IPS-18a (cell line): Measurements from ENCODE around the gene DNAJB14.

ENCODE experiments used
- H3K27ac ChIP-seq: one replicate; pipeline ENCODE4 v1.5.1; 2013; ENCODE audit warnings: low read length
- H3K27me3 ChIP-seq: one replicate; pipeline ENCODE4 v1.6.1; 2013; ENCODE audit warnings: mild to moderate bottlenecking, low read length; ENCODE audit not compliant: control insufficient read depth, insufficient read depth
- H3K36me3 ChIP-seq: one replicate; pipeline ENCODE4 v1.6.1; 2013; ENCODE audit warnings: low read depth, low read length; ENCODE audit not compliant: control insufficient read depth
- H3K4me1 ChIP-seq: one replicate; pipeline ENCODE4 v1.6.1; 2013; ENCODE audit warnings: low read depth, low read length; ENCODE audit not compliant: control insufficient read depth
- H3K4me3 ChIP-seq: one replicate; pipeline ENCODE4 v1.5.1; 2013; ENCODE audit warnings: low read length
- H3K9ac ChIP-seq: one replicate; pipeline ENCODE4 v1.6.1; 2013; ENCODE audit warnings: mild to moderate bottlenecking, low read length, moderate library complexity
- H3K9me3 ChIP-seq: one replicate; pipeline ENCODE4 v1.6.1; 2013; ENCODE audit warnings: low read depth, low read length; ENCODE audit not compliant: control insufficient read depth

Gene DNAJB14

DNA sequence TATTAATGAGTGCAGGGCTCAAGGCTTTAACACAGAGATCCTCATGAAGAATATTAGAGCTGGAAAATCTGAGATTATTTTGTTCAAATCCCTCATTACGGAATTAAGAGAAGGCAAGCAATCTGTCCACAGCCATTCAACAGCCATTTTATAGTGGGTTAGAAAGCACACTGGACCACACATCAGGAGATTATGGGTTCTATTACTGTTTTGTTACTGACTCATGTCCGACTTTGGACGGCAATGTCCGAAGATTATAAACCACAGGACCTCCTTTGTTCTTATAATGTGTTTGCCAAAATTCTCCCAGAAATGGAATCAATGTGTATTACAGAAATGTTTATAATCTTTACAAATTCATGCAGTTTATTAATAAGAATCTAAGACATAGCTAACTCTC is 60.3 kb downstream of the DNAJB14 start:
- no peak overlapping the region for H3K9ac ChIP-seq
- H3K36me3 ChIP-seq: peaks cover 8% of the 10 kb centered on the region
- H3K27me3 ChIP-seq: no peaks in the 10 kb centered on the region
- H3K27ac ChIP-seq: no peak overlapping the region
- no peaks in the 10 kb centered on the region for H3K9me3 ChIP-seq
- no peaks in the 10 kb centered on the region for H3K4me1 ChIP-seq
- H3K4me3 ChIP-seq: no peak overlapping the region

DNA sequence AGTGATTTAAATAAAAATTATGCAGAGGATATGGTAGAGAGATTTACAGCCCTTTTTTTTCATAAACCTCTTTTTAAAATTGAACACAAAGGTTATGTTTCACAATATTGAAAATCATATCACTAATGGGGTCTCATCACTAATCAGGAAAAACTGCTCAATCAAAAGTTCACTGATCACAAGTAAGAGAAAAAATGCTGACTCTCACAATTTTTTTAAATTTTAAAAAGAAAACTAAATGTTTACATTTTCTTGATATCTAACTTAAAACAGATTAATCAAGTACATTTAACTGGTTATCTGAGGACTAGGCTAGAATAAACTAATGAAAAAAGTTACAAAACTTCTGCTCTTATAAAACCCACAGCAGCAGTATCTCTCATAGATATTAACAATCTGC is 60.7 kb downstream of the DNAJB14 start:
- Histone ChIP-seq H3K4me3 (no peak overlapping the region), H3K27me3 (no peaks in the 10 kb centered on the region), H3K9me3 (no peaks in the 10 kb centered on the region), H3K4me1 (no peaks in the 10 kb centered on the region), H3K36me3 (peaks cover 10% of the 10 kb centered on the region), H3K9ac (no peak overlapping the region), H3K27ac (no peak overlapping the region)

DNA sequence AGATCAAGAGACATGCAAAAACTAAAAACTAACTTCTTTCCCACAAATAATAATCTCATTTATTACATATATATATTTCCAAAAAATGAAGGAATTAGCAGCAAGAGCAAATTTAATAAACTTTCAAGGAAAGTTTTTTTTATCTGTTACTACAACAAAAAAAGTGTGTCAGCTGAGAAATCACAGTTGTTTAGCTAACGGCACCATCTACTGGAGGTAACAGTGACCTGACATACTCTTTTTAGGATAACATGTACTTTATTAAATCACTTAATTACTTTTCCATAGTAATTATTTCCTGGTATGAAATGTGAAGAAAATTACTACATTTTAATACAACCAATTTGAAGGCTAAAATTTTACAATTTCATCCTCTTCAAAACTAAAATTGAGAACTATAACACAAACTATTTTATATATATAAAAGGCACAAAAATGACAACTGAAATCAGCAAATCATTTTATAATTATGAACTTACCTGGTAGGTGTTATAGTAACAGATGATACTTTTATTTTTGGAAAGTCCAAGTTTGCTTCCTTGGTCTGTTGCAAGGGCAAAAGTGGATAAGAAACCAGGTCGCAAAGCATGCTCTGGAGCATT is 61.3 kb downstream of the DNAJB14 start:
- Histone ChIP-seq H3K27me3 (no peaks in the 10 kb centered on the region), H3K36me3 (peaks cover 15% of the 10 kb centered on the region), H3K9ac (no peak overlapping the region), H3K4me1 (no peaks in the 10 kb centered on the region), H3K4me3 (no peak overlapping the region), H3K27ac (no peak overlapping the region), H3K9me3 (no peaks in the 10 kb centered on the region)

DNA sequence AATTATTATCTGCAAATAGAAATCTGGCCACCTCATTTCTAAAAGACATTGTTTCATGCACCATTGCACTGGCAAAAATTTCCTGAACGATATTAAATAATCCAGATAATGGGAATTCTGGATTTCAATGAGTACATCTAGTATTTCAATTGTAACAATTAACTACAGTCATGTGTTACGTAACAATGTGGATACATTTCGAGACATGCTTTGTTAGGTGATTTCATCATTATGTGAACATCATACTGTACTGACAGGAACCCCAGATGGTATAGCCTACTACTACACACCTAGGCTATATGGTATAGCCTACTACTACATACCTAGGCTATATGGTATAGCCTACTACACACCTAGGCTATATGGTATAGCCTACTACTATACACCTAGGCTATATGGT is 67.0 kb downstream of the DNAJB14 start:
- Histone ChIP-seq H3K36me3 (peaks cover 23% of the 10 kb centered on the region), H3K4me1 (no peaks in the 10 kb centered on the region), H3K4me3 (no peak overlapping the region), H3K27me3 (no peaks in the 10 kb centered on the region), H3K9me3 (no peaks in the 10 kb centered on the region), H3K27ac (no peak overlapping the region), H3K9ac (no peak overlapping the region)

DNA sequence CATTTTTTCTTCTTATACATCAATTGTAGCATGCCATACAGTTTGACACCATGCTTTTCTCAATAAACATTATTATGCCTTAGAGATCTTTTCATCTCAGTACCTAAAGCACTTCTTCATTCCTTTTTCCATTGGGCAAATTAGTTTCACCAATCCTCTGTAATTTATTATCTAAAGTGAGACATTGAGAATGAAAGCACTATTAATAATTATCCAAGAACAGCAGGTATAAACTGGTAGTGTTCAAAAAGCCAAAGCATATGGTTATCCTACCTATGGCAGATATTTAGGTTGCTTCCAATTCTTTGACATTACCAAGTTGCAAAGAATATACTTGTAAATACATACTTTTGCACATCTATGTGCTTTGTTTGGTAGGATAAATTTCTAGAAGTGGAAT is 67.8 kb downstream of the DNAJB14 start:
- H3K27me3 ChIP-seq: no peaks in the 10 kb centered on the region
- no peak overlapping the region for H3K27ac ChIP-seq
- H3K9ac ChIP-seq: no peak overlapping the region
- H3K36me3 ChIP-seq: peaks cover 23% of the 10 kb centered on the region
- no peaks in the 10 kb centered on the region for H3K4me1 ChIP-seq
- H3K4me3 ChIP-seq: no peak overlapping the region
- no peaks in the 10 kb centered on the region for H3K9me3 ChIP-seq

DNA sequence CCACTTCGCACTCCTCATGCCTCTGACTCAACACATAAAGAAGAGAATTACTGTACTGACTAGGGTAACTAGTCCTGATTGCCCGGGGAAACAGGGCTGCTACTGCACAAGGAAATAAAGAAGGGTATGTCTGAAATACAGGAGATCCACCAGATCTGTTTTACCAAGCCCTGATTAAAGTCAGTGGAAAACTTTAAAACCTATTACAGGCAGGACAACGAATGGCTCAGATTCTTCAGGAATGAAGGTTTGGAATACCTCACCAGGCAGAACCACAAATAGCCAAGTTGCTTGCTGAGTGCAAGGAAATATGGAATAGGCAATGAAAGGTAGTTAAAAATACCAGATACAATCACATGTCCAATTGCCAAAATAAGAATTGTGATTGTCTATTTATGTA is 69.5 kb downstream of the DNAJB14 start:
- Histone ChIP-seq H3K4me3 (no peak overlapping the region), H3K9me3 (no peaks in the 10 kb centered on the region), H3K36me3 (peaks cover 23% of the 10 kb centered on the region), H3K9ac (no peak overlapping the region), H3K27ac (no peak overlapping the region), H3K27me3 (no peaks in the 10 kb centered on the region), H3K4me1 (no peaks in the 10 kb centered on the region)

DNA sequence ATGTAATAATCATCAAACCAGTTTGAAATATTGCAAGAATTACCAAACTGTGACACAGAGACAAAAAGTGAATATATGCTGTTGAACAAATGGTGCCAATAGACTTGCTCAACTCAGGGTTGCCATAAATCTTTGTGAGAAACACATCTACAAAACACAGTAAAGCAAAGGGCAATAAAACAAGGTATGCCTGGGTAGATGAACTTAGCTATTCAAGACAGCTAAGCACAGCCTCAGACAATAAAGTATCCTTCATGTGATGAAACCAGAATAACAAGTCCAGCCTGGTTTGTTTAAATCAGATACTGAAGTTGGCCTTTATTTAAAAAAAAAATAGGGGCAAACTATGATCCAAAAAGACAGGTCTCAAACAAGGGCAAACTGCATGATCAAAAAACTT is 71.3 kb downstream of the DNAJB14 start:
- Histone ChIP-seq H3K4me1 (no peaks in the 10 kb centered on the region), H3K4me3 (no peak overlapping the region), H3K9me3 (no peaks in the 10 kb centered on the region), H3K27me3 (no peaks in the 10 kb centered on the region), H3K36me3 (peaks cover 8% of the 10 kb centered on the region), H3K27ac (no peak overlapping the region), H3K9ac (no peak overlapping the region)

DNA sequence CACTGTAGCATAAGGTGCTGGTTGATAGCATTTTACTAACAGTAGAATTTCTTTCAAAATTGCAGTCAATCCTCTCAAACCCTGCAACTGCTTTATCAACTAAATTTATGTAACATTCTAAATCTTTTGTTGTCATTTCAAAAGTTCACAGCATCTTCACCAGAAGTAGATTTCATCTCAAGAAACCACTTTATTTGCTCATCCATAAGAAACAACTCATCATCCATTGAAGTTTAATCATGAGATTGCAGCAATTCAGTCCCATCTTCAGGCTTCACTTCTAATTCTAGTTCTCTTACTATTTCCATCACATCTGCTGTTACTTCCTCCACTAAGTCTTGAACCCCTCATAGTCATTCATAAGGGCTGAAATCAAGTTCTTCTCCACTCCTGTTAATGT is 73.8 kb downstream of the DNAJB14 start:
- Histone ChIP-seq H3K9me3 (no peaks in the 10 kb centered on the region), H3K27ac (no peak overlapping the region), H3K36me3 (no peaks in the 10 kb centered on the region)

DNA sequence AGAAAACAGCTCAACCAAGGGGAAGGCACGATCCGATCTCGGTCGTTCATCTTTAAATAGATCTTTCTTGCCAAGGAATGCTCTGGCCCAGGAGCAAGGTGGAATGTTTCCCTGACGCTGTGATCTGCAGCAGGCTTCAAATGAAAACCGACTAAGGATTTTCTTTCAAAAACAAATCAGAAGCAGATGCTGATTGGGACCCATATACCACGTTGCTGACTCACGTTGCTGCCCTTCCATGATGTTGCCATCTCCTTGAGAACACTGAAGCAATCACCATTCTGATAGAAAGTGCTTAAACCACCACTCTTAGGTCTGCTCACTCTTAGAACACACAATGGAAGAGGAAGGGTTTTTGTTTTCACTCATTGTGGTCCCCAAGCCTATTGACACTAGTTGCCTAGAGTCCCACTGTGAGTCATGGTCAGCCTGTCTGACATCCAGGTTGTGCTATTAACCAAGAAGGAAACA is 78.3 kb downstream of the DNAJB14 start:
- Histone ChIP-seq H3K4me1 (peaks cover 4% of the 10 kb centered on the region), H3K27me3 (no peaks in the 10 kb centered on the region), H3K27ac (no peak overlapping the region), H3K9ac (no peak overlapping the region), H3K9me3 (no peaks in the 10 kb centered on the region), H3K36me3 (no peaks in the 10 kb centered on the region), H3K4me3 (no peak overlapping the region)

More for the DNA sequence above, 73.8 kb downstream of the DNAJB14 start:
- no peaks in the 10 kb centered on the region for H3K27me3 ChIP-seq
- peaks cover 4% of the 10 kb centered on the region for H3K4me1 ChIP-seq
- no peak overlapping the region for H3K4me3 ChIP-seq
- no peak overlapping the region for H3K9ac ChIP-seq

DNA sequence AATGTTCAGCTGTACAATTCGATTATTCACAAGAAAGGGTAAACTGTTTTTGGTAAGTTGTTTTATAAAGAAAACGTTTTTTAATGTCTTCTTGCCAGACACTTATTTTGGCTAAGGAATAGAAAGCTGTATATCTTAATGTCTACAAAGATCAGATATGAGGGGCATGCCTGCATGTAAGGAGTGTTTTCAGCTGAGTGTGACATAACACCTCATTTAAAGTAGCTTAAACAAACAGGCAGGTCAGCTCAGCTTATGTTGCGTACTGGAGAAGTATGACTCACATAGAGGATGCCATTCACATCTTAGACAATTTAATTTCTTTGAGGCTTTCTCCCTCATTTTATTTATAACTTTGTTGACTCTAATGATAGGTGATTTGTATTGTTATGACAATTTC is 82.6 kb downstream of the DNAJB14 start:
- Histone ChIP-seq H3K36me3 (no peaks in the 10 kb centered on the region), H3K27me3 (no peaks in the 10 kb centered on the region), H3K4me1 (peaks cover 4% of the 10 kb centered on the region), H3K9ac (no peak overlapping the region), H3K9me3 (no peaks in the 10 kb centered on the region), H3K27ac (no peak overlapping the region), H3K4me3 (no peak overlapping the region)

DNA sequence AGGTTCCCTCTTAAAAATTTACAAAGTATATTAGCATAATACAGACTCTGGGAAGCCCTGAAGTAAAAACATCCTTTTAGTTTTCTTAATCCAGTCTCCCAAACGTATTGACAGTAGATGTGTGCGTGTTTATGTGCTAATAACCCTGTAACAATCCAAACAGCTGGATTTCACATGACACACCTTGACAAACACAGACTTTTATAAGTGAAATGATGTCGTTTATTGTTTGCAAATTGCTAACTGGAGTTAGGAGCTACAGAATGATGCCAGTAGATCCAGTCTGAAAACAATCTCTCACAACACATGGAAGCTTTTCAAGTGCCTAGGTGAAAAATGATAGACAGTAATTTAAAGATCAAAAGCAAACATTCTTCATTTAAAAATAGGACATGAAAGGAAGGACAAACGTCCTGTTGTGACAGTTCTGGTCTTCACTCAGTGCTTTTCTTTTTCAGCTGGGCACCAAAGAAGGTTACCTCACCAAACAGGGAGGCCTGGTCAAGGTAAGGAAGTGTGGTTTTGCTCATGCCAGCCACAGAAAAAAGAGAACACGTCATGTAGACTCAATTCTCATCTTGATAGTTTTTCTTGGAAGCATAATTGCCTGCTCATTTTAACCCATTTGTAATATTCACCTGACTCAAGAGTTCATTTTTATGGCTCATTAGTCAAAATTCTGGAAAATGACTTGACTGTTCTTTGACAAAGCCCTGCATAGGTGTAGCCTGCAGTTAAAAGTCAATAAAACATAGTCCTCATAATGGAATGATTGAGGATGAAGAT is 85.1 kb downstream of the DNAJB14 start:
- Histone ChIP-seq H3K4me3 (no peak overlapping the region), H3K27ac (no peak overlapping the region), H3K27me3 (no peaks in the 10 kb centered on the region), H3K36me3 (no peaks in the 10 kb centered on the region), H3K9ac (no peak overlapping the region), H3K9me3 (no peaks in the 10 kb centered on the region), H3K4me1 (no peaks in the 10 kb centered on the region)

DNA sequence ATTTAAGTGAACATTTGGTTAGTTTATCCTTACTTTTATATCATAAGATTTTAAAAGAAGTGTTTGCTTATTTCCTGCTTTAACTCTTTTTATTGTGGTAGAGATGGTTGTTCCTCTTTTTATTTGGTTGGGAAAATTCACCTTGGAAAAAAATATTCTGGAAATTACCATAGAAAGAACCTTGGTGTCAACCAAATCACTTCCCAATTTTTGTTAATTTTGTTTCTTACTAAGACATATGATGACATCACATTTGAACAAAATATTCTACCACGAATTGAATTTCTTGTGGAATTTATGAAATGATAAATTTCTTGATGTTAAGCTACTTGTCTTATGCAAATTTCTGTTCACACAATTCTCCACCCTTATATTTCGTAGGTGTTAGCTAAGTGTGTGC is 85.9 kb downstream of the DNAJB14 start:
- Histone ChIP-seq H3K27me3 (no peaks in the 10 kb centered on the region), H3K36me3 (no peaks in the 10 kb centered on the region), H3K4me1 (no peaks in the 10 kb centered on the region), H3K27ac (no peak overlapping the region), H3K9ac (no peak overlapping the region), H3K9me3 (no peaks in the 10 kb centered on the region), H3K4me3 (no peak overlapping the region)
